ENCODE data around the gene FAU. TPM values are rescaled to one million over a fixed set of nuclear protein-coding genes. Genes with fewer than 3 reads are reported as not detected.

Gene FAU
- total and polyA plus RNA-seq, 2 of the 13 experiments (the other 11 are each of a cell fraction or from before 2014, with no cell fraction given), result 374 to 869 TPM

GRCh38 chr11:65083834-65084597 is 37.9 kb downstream of the FAU start, which contains the start of the genes CDCA5 and ZFPL1 (continued):
- TF ChIP-seq ZNF362 (CRISPR knock-in tag; IDR thresholded peaks at IDR 0.05; ENCODE audit: borderline replicate concordance) (peak; percentile 88), PITX1 (CRISPR knock-in tag; IDR thresholded peaks at IDR 0.05) (no peak), ZBTB25 (CRISPR knock-in tag; IDR thresholded peaks at IDR 0.05) (peak; percentile 78; the same call in 1 of the 2 replicates), ZNF577 (CRISPR knock-in tag; IDR thresholded peaks at IDR 0.05; ENCODE audit: borderline replicate concordance, low read depth) (no peak), ZNF350 (CRISPR knock-in tag; IDR thresholded peaks at IDR 0.05; ENCODE audit: borderline replicate concordance, low read depth) (peak; percentile 91), ZNF740 (CRISPR knock-in tag; IDR thresholded peaks at IDR 0.05) (no peak), NCOA1 (CRISPR knock-in tag; IDR thresholded peaks at IDR 0.05) (0 out of 2 replicates have a peak, but pooled peaks have one; percentile 29), SP1 (IDR thresholded peaks at IDR 0.05) (0 out of 2 replicates have a peak, but pooled peaks have one; percentile 26), SP1 (CRISPR knock-in tag; IDR thresholded peaks at IDR 0.05) (peak; percentile 99), IRX3 (CRISPR knock-in tag; IDR thresholded peaks at IDR 0.05; ENCODE audit: borderline replicate concordance, low read depth) (peak; percentile 81; the same call in 1 of the 2 replicates), HNRNPK (IDR thresholded peaks at IDR 0.05; ENCODE audit: low read depth, low read length, poor library complexity, severe bottlenecking) (peak; percentile 48), TEAD3 (CRISPR knock-in tag; optimal IDR thresholded peaks at IDR 0.05; ENCODE audit: borderline replicate concordance) (peak; percentile 75)
- TF ChIP-seq, protein P1, sequence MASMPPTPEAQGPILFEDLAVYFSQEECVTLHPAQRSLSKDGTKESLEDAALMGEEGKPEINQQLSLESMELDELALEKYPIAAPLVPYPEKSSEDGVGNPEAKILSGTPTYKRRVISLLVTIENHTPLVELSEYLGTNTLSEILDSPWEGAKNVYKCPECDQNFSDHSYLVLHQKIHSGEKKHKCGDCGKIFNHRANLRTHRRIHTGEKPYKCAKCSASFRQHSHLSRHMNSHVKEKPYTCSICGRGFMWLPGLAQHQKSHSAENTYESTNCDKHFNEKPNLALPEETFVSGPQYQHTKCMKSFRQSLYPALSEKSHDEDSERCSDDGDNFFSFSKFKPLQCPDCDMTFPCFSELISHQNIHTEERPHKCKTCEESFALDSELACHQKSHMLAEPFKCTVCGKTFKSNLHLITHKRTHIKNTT (CRISPR knock-in tag; IDR thresholded peaks at IDR 0.05), result no peak
- TF ChIP-seq, protein P2, sequence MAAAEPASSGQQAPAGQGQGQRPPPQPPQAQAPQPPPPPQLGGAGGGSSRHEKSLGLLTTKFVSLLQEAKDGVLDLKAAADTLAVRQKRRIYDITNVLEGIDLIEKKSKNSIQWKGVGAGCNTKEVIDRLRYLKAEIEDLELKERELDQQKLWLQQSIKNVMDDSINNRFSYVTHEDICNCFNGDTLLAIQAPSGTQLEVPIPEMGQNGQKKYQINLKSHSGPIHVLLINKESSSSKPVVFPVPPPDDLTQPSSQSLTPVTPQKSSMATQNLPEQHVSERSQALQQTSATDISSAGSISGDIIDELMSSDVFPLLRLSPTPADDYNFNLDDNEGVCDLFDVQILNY (CRISPR knock-in tag; conservative IDR thresholded peaks at IDR 0.05), result peak; percentile 100
- TF ChIP-seq, protein P3, sequence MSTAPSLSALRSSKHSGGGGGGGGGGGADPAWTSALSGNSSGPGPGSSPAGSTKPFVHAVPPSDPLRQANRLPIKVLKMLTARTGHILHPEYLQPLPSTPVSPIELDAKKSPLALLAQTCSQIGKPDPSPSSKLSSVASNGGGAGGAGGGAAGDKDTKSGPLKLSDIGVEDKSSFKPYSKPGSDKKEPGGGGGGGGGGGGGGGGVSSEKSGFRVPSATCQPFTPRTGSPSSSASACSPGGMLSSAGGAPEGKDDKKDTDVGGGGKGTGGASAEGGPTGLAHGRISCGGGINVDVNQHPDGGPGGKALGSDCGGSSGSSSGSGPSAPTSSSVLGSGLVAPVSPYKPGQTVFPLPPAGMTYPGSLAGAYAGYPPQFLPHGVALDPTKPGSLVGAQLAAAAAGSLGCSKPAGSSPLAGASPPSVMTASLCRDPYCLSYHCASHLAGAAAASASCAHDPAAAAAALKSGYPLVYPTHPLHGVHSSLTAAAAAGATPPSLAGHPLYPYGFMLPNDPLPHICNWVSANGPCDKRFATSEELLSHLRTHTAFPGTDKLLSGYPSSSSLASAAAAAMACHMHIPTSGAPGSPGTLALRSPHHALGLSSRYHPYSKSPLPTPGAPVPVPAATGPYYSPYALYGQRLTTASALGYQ (CRISPR knock-in tag; IDR thresholded peaks at IDR 0.05), result no peak
- TF ChIP-seq, protein P4, sequence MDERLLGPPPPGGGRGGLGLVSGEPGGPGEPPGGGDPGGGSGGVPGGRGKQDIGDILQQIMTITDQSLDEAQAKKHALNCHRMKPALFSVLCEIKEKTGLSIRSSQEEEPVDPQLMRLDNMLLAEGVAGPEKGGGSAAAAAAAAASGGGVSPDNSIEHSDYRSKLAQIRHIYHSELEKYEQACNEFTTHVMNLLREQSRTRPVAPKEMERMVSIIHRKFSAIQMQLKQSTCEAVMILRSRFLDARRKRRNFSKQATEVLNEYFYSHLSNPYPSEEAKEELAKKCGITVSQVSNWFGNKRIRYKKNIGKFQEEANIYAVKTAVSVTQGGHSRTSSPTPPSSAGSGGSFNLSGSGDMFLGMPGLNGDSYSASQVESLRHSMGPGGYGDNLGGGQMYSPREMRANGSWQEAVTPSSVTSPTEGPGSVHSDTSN (CRISPR knock-in tag; IDR thresholded peaks at IDR 0.05), result no peak
- TF ChIP-seq, protein P5, sequence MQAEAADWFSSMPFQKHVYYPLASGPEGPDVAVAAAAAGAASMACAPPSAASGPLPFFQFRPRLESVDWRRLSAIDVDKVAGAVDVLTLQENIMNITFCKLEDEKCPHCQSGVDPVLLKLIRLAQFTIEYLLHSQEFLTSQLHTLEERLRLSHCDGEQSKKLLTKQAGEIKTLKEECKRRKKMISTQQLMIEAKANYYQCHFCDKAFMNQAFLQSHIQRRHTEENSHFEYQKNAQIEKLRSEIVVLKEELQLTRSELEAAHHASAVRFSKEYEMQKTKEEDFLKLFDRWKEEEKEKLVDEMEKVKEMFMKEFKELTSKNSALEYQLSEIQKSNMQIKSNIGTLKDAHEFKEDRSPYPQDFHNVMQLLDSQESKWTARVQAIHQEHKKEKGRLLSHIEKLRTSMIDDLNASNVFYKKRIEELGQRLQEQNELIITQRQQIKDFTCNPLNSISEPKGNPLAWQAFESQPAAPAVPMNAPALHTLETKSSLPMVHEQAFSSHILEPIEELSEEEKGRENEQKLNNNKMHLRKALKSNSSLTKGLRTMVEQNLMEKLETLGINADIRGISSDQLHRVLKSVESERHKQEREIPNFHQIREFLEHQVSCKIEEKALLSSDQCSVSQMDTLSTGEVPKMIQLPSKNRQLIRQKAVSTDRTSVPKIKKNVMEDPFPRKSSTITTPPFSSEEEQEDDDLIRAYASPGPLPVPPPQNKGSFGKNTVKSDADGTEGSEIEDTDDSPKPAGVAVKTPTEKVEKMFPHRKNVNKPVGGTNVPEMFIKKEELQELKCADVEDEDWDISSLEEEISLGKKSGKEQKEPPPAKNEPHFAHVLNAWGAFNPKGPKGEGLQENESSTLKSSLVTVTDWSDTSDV (CRISPR knock-in tag; IDR thresholded peaks at IDR 0.05), result no peak

Measured in HepG2 (cell line).